ENCODE measurements around the gene GIPC1.

DNA sequence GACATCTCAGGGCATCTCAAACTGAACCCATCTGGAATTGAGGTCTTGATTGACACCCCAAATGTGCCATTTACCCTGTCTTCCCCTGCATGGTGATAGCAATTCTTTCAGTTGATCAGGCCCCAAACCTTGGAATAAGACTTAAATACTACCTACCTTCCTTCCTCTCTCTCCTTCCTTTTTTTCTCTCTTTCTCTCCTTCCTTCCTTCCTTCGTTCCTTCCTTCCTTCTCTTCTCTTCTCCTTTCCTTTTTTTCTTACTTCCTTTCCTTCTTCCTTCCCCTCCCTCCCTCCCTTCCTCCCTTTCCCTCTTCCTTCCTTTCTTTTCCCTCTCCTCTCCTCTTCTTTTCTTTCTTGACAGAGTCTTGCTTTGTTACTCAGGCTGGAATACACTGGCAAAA lies 7.4 kb upstream of the GIPC1 start:
- TF ChIP-seq, protein P1, sequence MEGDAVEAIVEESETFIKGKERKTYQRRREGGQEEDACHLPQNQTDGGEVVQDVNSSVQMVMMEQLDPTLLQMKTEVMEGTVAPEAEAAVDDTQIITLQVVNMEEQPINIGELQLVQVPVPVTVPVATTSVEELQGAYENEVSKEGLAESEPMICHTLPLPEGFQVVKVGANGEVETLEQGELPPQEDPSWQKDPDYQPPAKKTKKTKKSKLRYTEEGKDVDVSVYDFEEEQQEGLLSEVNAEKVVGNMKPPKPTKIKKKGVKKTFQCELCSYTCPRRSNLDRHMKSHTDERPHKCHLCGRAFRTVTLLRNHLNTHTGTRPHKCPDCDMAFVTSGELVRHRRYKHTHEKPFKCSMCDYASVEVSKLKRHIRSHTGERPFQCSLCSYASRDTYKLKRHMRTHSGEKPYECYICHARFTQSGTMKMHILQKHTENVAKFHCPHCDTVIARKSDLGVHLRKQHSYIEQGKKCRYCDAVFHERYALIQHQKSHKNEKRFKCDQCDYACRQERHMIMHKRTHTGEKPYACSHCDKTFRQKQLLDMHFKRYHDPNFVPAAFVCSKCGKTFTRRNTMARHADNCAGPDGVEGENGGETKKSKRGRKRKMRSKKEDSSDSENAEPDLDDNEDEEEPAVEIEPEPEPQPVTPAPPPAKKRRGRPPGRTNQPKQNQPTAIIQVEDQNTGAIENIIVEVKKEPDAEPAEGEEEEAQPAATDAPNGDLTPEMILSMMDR (IDR thresholded peaks at IDR 0.05; ENCODE audit: low read depth, low read length): no peak
- TF ChIP-seq, protein P2, sequence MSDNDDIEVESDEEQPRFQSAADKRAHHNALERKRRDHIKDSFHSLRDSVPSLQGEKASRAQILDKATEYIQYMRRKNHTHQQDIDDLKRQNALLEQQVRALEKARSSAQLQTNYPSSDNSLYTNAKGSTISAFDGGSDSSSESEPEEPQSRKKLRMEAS (IDR thresholded peaks at IDR 0.05; ENCODE audit: low read depth, low read length): no peak
- TF ChIP-seq POLR2A (IDR thresholded peaks at IDR 0.05; ENCODE audit: extremely low read depth, insufficient read length): no peak

Data from NB4 (cell line).